Endothelial cell of umbilical vein (primary cell): Measurements from ENCODE around the gene CACTIN. TPM values are rescaled to one million over a fixed set of nuclear protein-coding genes. Genes with fewer than 3 reads are reported as not detected.

ENCODE experiments used
- BruUV-seq: library from RNA; stranded (reverse); fragments of 400-500 nt; replicated peaks from 2 replicates; lab custom pipeline; 2021; lab: Mats Ljungman, UMichigan
- CTCF ChIA-PET: fragments of 300-600, 350-600 bp; sonication (Branson Sonifier 250); formaldehyde crosslinking; loops from one replicate; lab custom pipeline; 2021; ENCODE audit warnings: antibody characterized with exemption, inconsistent platforms; lab: Charles Lee
- POLR2A ChIA-PET: fragments of 300-600, 350-600 bp; sonication (Branson Sonifier 250); formaldehyde crosslinking; loops from one replicate; lab custom pipeline; 2021; ENCODE audit warnings: antibody characterized with exemption, inconsistent platforms; lab: Charles Lee
- DNase-seq: peaks from one replicate; pipeline ENCODE4 v3.0.0-alpha.2; 2011; ENCODE audit warnings: low read depth, low spot score
- FAIRE-seq: peaks from 2 replicates; lab custom pipeline; 2011; peaks lifted over from hg19 to GRCh38; lab: Jason Lieb, UNC
- H2AFZ ChIP-seq: 2 replicates; pipeline ENCODE4 v1.6.0; 2012; ENCODE audit warnings: low read depth, low read length, control low read depth, inconsistent platforms
- H3K27ac ChIP-seq: 2 replicates; pipeline ENCODE4 v1.5.1; 2011; ENCODE audit warnings: low read depth, mild to moderate bottlenecking, control low read depth, low read length, moderate library complexity; ENCODE audit not compliant: insufficient read depth
- H3K27me3 ChIP-seq, 2 experiments: 2 replicates each; pipeline versions ENCODE4 v1.6.0 to v1.6.1; 2011; ENCODE audit warnings: low read length in 2 of 2, mixed read lengths in 1 of 2; ENCODE audit not compliant: control insufficient read depth in 2 of 2, insufficient read depth in 2 of 2
- H3K36me3 ChIP-seq, 2 experiments: 2 replicates in 1 of 2; 3 replicates in 1 of 2; pipeline ENCODE4 v1.5.1; 2011; ENCODE audit warnings: low read length in 2 of 2, mild to moderate bottlenecking in 1 of 2, moderate library complexity in 1 of 2; ENCODE audit not compliant: control insufficient read depth in 2 of 2, insufficient read depth in 2 of 2; ENCODE audit errors: extremely low read depth in 1 of 2
- H3K4me1 ChIP-seq: 3 replicates; pipeline ENCODE4 v1.5.1; 2011; ENCODE audit warnings: mild to moderate bottlenecking, low read length; ENCODE audit not compliant: control insufficient read depth, insufficient read depth; ENCODE audit errors: extremely low read depth
- H3K4me2 ChIP-seq: 2 replicates; pipeline ENCODE4 v1.6.1; 2011; ENCODE audit warnings: low read length, control low read depth, mixed read lengths; ENCODE audit not compliant: insufficient read depth
- H3K4me3 ChIP-seq, 3 experiments: fragments of 200-600 bp in 1 of 3; sonication (generic), shearing (Covaris generic) in 1 of 3; replicated peaks in 1 of 3; 2 replicates each; pipeline ENCODE4 v1.5.1; 2011 to 2016; ENCODE audit warnings: control low read depth in 3 of 3, low read length in 3 of 3, mild to moderate bottlenecking in 2 of 3, inconsistent platforms in 1 of 3, low read depth in 1 of 3, moderate library complexity in 1 of 3; ENCODE audit not compliant: insufficient read depth in 1 of 3
- H3K79me2 ChIP-seq: 2 replicates; pipeline ENCODE4 v1.6.0; 2012; ENCODE audit warnings: low read length, inconsistent platforms; ENCODE audit not compliant: control insufficient read depth, insufficient read depth
- H3K9ac ChIP-seq: replicated peaks from 2 replicates; pipeline ENCODE3; 2011; ENCODE audit warnings: low read length, control low read depth; ENCODE audit not compliant: insufficient read depth; ENCODE audit errors: extremely low read depth
- H3K9me1 ChIP-seq: replicated peaks from 3 replicates; pipeline ENCODE4 v1.6.0; 2011; ENCODE audit warnings: mild to moderate bottlenecking, low read length; ENCODE audit not compliant: control insufficient read depth, insufficient read depth; ENCODE audit errors: extremely low read depth
- H3K9me3 ChIP-seq: replicated peaks from 2 replicates; pipeline ENCODE4 v1.5.1; 2012; ENCODE audit warnings: low read length, inconsistent platforms; ENCODE audit not compliant: control insufficient read depth, insufficient read depth
- H4K20me1 ChIP-seq: replicated peaks from 2 replicates; pipeline ENCODE3; 2011; ENCODE audit warnings: mild to moderate bottlenecking, low read length; ENCODE audit not compliant: control insufficient read depth, insufficient read depth; ENCODE audit errors: extremely low read depth
- CTCF ChIP-seq, 2 donors: IDR thresholded peaks; 1 replicate in 1 of 2; 2 replicates in 1 of 2; pipeline ENCODE4 v1.5.1; 2011; ENCODE audit warnings: low read length in 2 of 2, mild to moderate bottlenecking in 2 of 2, moderate library complexity in 2 of 2, control low read depth in 1 of 2, inconsistent platforms in 1 of 2, low read depth in 1 of 2; ENCODE audit not compliant: insufficient read depth in 1 of 2; ENCODE audit errors: extremely low read depth in 1 of 2
- GATA2 ChIP-seq: IDR thresholded peaks from 2 replicates; pipeline ENCODE4 v1.7.0; 2011; ENCODE audit warnings: low read depth, mild to moderate bottlenecking, moderate library complexity, mixed read lengths, low read length; ENCODE audit not compliant: insufficient read length, insufficient read depth
- MYC ChIP-seq: IDR thresholded peaks from one replicate; pipeline ENCODE4 v1.6.1; 2011; ENCODE audit warnings: mild to moderate bottlenecking, low read depth, low read length
- POLR2AphosphoS5 ChIP-seq: IDR thresholded peaks from 2 replicates; pipeline ENCODE4 v1.6.1; 2012; ENCODE audit warnings: low read depth, mild to moderate bottlenecking, control low read depth, low read length, moderate library complexity; ENCODE audit not compliant: insufficient read depth
- dilution Hi-C: fragments of 300-500 bp; cut with MboI; formaldehyde crosslinking; loops from one replicate; pipeline ENCODE4 v1.15.0; 2019; ENCODE audit warnings: low sequenced_read_pairs; ENCODE audit not compliant: extremely low pct_ligation_motif_present
- intact Hi-C: fragments of 100-400 bp; cut with micrococcal nuclease; formaldehyde crosslinking; loops from one replicate; pipeline ENCODE4 v1.10.0; 2022
- polyA plus RNA-seq, 4 experiments: library from polyadenylated mRNA; depleted of rRNA in 3 of 4; stranded (reverse) in 3 of 4; unstranded in 1 of 4; fragments of >200 nt; gene quantifications; 2 replicates each; pipeline versions ENCODE4 v1.2.1 to v1.2.3, GENCODE V29; 2011 to 2012; ENCODE audit warnings: missing spikeins in 1 of 4
- total RNA-seq: library from RNA; stranded (reverse); gene quantifications from 2 replicates; pipeline ENCODE4 v1.2.3, GENCODE V29; 2021

The CACTIN gene
- total and polyA plus RNA-seq, 2 donors (not counting 3 experiments of a cell fraction or from before 2014, with no cell fraction given) = 29.7 to 36.1 TPM

- H3K4me3 ChIP-seq = no peak overlapping the region
- no peak overlapping the region for H3K4me2 ChIP-seq
- H3K9me1 ChIP-seq = no peaks in the 10 kb centered on the region
- no peak overlapping the region for H2AFZ ChIP-seq
- ChIA-PET CTCF (interaction anchor here (0.6 to 1.1 kb wide), 2 partner anchors 109 kb away, joined by 3 to 4 read pairs; no protein-coding TSS in a partner anchor), POLR2A (no interaction called here)
- no peak overlapping the region for H3K9ac ChIP-seq
- H3K9me3 ChIP-seq = no peaks in the 10 kb centered on the region
- no peaks in the 10 kb centered on the region for H4K20me1 ChIP-seq
- dilution Hi-C loops = no loop called here
- no peak for FAIRE-seq
- H3K27me3 ChIP-seq = no peaks in the 10 kb centered on the region
- no peak for DNase-seq
- no peak overlapping the region for H3K27ac ChIP-seq
- H3K36me3 ChIP-seq = peaks cover 2 to 70% of the 10 kb centered on the region in 2 experiments
- BruUV-seq = no TSS peak
- no peaks in the 10 kb centered on the region for H3K79me2 ChIP-seq
- TF ChIP-seq CTCF (IDR thresholded peaks at IDR 0.05; ENCODE audit: extremely low read depth in 1 of 2, insufficient read depth in 1 of 2, low read depth in 1 of 2, low read length in 2 of 2) (peak in 1 of 2 donors; percentile 9), MYC (no peak)
- intact Hi-C loops = no loop called here
- H3K4me1 ChIP-seq = no peaks in the 10 kb centered on the region
Observed at GRCh38 chr19:3653865-3654513, 27.4 kb upstream of the CACTIN start.

- no peaks in the 10 kb centered on the region for H3K9me3 ChIP-seq
- H2AFZ ChIP-seq = no peak overlapping the region
- no TSS peak for BruUV-seq
- no peak overlapping the region for H3K27ac ChIP-seq
- FAIRE-seq (no peak), DNase-seq (no peak)
- dilution Hi-C loops = no loop called here
- POLR2A ChIA-PET = interaction anchor here (0.6 kb wide), 1 partner anchor 11 kb away, joined by 7 read pairs; no protein-coding TSS in a partner anchor
- H3K4me2 ChIP-seq = no peak overlapping the region
- H3K36me3 ChIP-seq = peaks cover 2 to 66% of the 10 kb centered on the region in 2 experiments
- intact Hi-C loops = no loop called here
- CTCF ChIA-PET = interaction anchor here (0.6 kb wide), 1 partner anchor 108 kb away, joined by 3 read pairs; no protein-coding TSS in a partner anchor
- no peak overlapping the region for H3K4me3 ChIP-seq
- H3K9me1 ChIP-seq = no peaks in the 10 kb centered on the region
- H3K27me3 ChIP-seq = no peaks in the 10 kb centered on the region
- no peaks in the 10 kb centered on the region for H4K20me1 ChIP-seq
- no peaks in the 10 kb centered on the region for H3K79me2 ChIP-seq
- H3K9ac ChIP-seq = no peak overlapping the region
- H3K4me1 ChIP-seq = no peaks in the 10 kb centered on the region
- TF ChIP-seq POLR2AphosphoS5 = no peak
- TF ChIP-seq GATA2 = no peak
Observed at GRCh38 chr19:3653081-3653795, 26.6 kb upstream of the CACTIN start.
